H9 (cell line): ENCODE data around the gene SULT1A1. TPM values are rescaled to one million over a fixed set of nuclear protein-coding genes. Genes with fewer than 3 reads are reported as not detected.

Experiments used
- DNase-seq: peaks from one replicate; pipeline ENCODE4 v3.0.0-alpha.2; 2017
- H2AFZ ChIP-seq: one replicate; pipeline ENCODE4 v1.6.1; 2013; ENCODE audit warnings: mild to moderate bottlenecking, low read length, control low read depth, moderate library complexity
- H2AK5ac ChIP-seq: 2 replicates; pipeline ENCODE4 v1.6.1; 2013; ENCODE audit warnings: low read length, control low read depth, mixed read lengths; ENCODE audit not compliant: insufficient read length
- H2BK120ac ChIP-seq: one replicate; pipeline ENCODE4 v1.6.1; 2013; ENCODE audit warnings: low read depth, mild to moderate bottlenecking, low read length, control low read depth, inconsistent platforms; ENCODE audit not compliant: poor library complexity, severe bottlenecking
- H2BK12ac ChIP-seq: 2 replicates; pipeline ENCODE4 v1.6.1; 2013; ENCODE audit warnings: low read length, control low read depth, mixed read lengths, low read depth; ENCODE audit not compliant: insufficient read length
- H2BK15ac ChIP-seq: 2 replicates; pipeline ENCODE4 v1.6.1; 2013; ENCODE audit warnings: low read depth, low read length, control low read depth
- H2BK20ac ChIP-seq: one replicate; pipeline ENCODE4 v1.6.1; 2013; ENCODE audit warnings: low read depth, mild to moderate bottlenecking, low read length, control low read depth, inconsistent platforms; ENCODE audit not compliant: poor library complexity, severe bottlenecking
- H2BK5ac ChIP-seq: 2 replicates; pipeline ENCODE4 v1.6.1; 2013; ENCODE audit warnings: low read length, control low read depth, mixed read lengths; ENCODE audit not compliant: insufficient read length
- H3K14ac ChIP-seq: 2 replicates; pipeline ENCODE4 v1.6.1; 2013; ENCODE audit warnings: low read length, control low read depth; ENCODE audit not compliant: insufficient read depth
- H3K18ac ChIP-seq: 2 replicates; pipeline ENCODE4 v1.6.1; 2013; ENCODE audit warnings: low read depth, mild to moderate bottlenecking, mixed read lengths, low read length, control low read depth; ENCODE audit not compliant: insufficient read length
- H3K23ac ChIP-seq: 2 replicates; pipeline ENCODE4 v1.6.1; 2013; ENCODE audit warnings: low read length, control low read depth, mixed read lengths, low read depth; ENCODE audit not compliant: insufficient read length
- H3K23me2 ChIP-seq: 2 replicates; pipeline ENCODE4 v1.6.1; 2013; ENCODE audit warnings: low read depth, mild to moderate bottlenecking, mixed read lengths, low read length, control low read depth; ENCODE audit not compliant: insufficient read length, poor library complexity, severe bottlenecking
- H3K27ac ChIP-seq: 2 replicates; pipeline ENCODE4 v1.5.1; 2013; ENCODE audit warnings: low read length, control low read depth, mixed read lengths, low read depth; ENCODE audit not compliant: insufficient read length
- H3K27me3 ChIP-seq: 2 replicates; pipeline ENCODE4 v1.6.1; 2013; ENCODE audit warnings: low read length, control low read depth, inconsistent platforms; ENCODE audit not compliant: insufficient read depth
- H3K4ac ChIP-seq: 2 replicates; pipeline ENCODE4 v1.6.1; 2013; ENCODE audit warnings: low read depth, mild to moderate bottlenecking, control low read depth, inconsistent platforms, low read length, moderate library complexity
- H3K4me1 ChIP-seq: 2 replicates; pipeline ENCODE4 v1.6.1; 2013; ENCODE audit warnings: low read length, control low read depth, inconsistent platforms; ENCODE audit not compliant: insufficient read depth
- H3K4me2 ChIP-seq: 2 replicates; pipeline ENCODE4 v1.6.1; 2013; ENCODE audit warnings: low read length, control low read depth, mixed read lengths; ENCODE audit not compliant: insufficient read length, insufficient read depth
- H3K56ac ChIP-seq: 2 replicates; pipeline ENCODE4 v1.6.1; 2013; ENCODE audit warnings: low read depth, mild to moderate bottlenecking, mixed read lengths, low read length, control low read depth; ENCODE audit not compliant: insufficient read length
- H3K79me1 ChIP-seq: 2 replicates; pipeline ENCODE4 v1.6.1; 2013; ENCODE audit warnings: low read depth, mild to moderate bottlenecking, moderate library complexity, low read length, control low read depth, inconsistent platforms; ENCODE audit not compliant: insufficient read depth, poor library complexity, severe bottlenecking
- H3K79me2 ChIP-seq: 2 replicates; pipeline ENCODE4 v1.6.1; 2013; ENCODE audit warnings: low read length, control low read depth, inconsistent platforms; ENCODE audit not compliant: insufficient read depth
- H3K9ac ChIP-seq: 2 replicates; pipeline ENCODE4 v1.6.1; 2013; ENCODE audit warnings: low read length, control low read depth, mixed read lengths; ENCODE audit not compliant: insufficient read length; ENCODE audit errors: extremely low read depth
- H3K9me3 ChIP-seq: one replicate; pipeline ENCODE4 v1.6.1; 2013; ENCODE audit warnings: low read depth, low read length, inconsistent platforms; ENCODE audit not compliant: control insufficient read depth
- H3T11ph ChIP-seq: one replicate; pipeline ENCODE4 v1.6.1; 2013; ENCODE audit warnings: mild to moderate bottlenecking, low read length, control low read depth, inconsistent platforms
- H4K20me1 ChIP-seq: one replicate; pipeline ENCODE4 v1.6.1; 2013; ENCODE audit not compliant: control insufficient read depth, insufficient read length, insufficient read depth
- H4K5ac ChIP-seq: 2 replicates; pipeline ENCODE4 v1.6.1; 2013; ENCODE audit warnings: low read depth, mild to moderate bottlenecking, mixed read lengths, low read length, control low read depth; ENCODE audit not compliant: insufficient read length
- H4K8ac ChIP-seq: replicated peaks from 2 replicates; pipeline ENCODE4 v1.6.1; 2013; ENCODE audit warnings: low read length, control low read depth, mixed read lengths, low read depth; ENCODE audit not compliant: insufficient read length
- H4K91ac ChIP-seq: 2 replicates; pipeline ENCODE4 v1.6.1; 2013; ENCODE audit warnings: low read depth, mild to moderate bottlenecking, moderate library complexity, mixed read lengths, low read length, control low read depth; ENCODE audit not compliant: insufficient read length
- H3K27ac Mint-ChIP-seq, 3 experiments: 2 replicates in 2 of 3; 3 replicates in 1 of 3; pipeline ENCODE4 v1.8.0; 2020 to 2021; ENCODE audit warnings: mixed read lengths in 3 of 3, mild to moderate bottlenecking in 1 of 3, moderate library complexity in 1 of 3
- H3K27me3 Mint-ChIP-seq: 2 replicates; pipeline ENCODE4 v1.8.0; 2021; ENCODE audit warnings: low read depth, mild to moderate bottlenecking, moderate library complexity, mixed read lengths
- H3K36me3 Mint-ChIP-seq, 3 experiments: 2 replicates in 2 of 3; 3 replicates in 1 of 3; pipeline ENCODE4 v1.8.0; 2020 to 2021; ENCODE audit warnings: low read depth in 3 of 3, mixed read lengths in 3 of 3; ENCODE audit not compliant: insufficient read depth in 1 of 3
- H3K4me1 Mint-ChIP-seq, 2 experiments: 2 replicates each; pipeline ENCODE4 v1.8.0; 2020; ENCODE audit warnings: mixed read lengths in 2 of 2
- H3K4me3 Mint-ChIP-seq, 2 experiments: 2 replicates in 1 of 2; 3 replicates in 1 of 2; pipeline ENCODE4 v1.8.0; 2020 to 2021; ENCODE audit warnings: mild to moderate bottlenecking in 2 of 2, mixed read lengths in 2 of 2, moderate library complexity in 1 of 2
- H3K9me3 Mint-ChIP-seq, 2 experiments: 2 replicates in 1 of 2; 3 replicates in 1 of 2; pipeline ENCODE4 v1.8.0; 2020; ENCODE audit warnings: mild to moderate bottlenecking in 2 of 2, mixed read lengths in 2 of 2, moderate library complexity in 1 of 2
- CTCF ChIP-seq: fragments of 200-600 bp; sonication (generic); conservative IDR thresholded peaks from 3 replicates; pipeline ENCODE4 v1.8.0; 2021; ENCODE audit warnings: antibody characterized with exemption, mild to moderate bottlenecking
- WGBS: extraction: QIAGEN DNeasy Blood & Tissue Kit; methylation state at CpG from one replicate; pipeline ENCODE4 v1.1.7; 2013; ENCODE audit warnings: missing lambda C conversion rate, low lambda C conversion rate, mixed read lengths; ENCODE audit not compliant: insufficient read length; ENCODE audit errors: extremely low coverage; 5-methylcytosine and 5-hydroxymethylcytosine counted together
- total RNA-seq: library from RNA; stranded (reverse); gene quantifications from 2 replicates; pipeline ENCODE4 v1.2.1, GENCODE V29; 2021

The SULT1A1 gene
- total RNA-seq, 1 experiment from 2014 or later, result 4.8 TPM

GRCh38 chr16:28604186-28604565 lies 5.7 kb downstream of the SULT1A1 start:
- no peak overlapping the region for H2BK12ac ChIP-seq
- no peak overlapping the region for H2BK5ac ChIP-seq
- no peaks in the 10 kb centered on the region for H3K9me3 ChIP-seq
- H4K20me1 ChIP-seq, result no peaks in the 10 kb centered on the region
- H4K91ac ChIP-seq, result no peak overlapping the region
- no peak overlapping the region for H3K56ac ChIP-seq
- H3K9me3 Mint-ChIP-seq, result no peaks in the 10 kb centered on the region
- no peak overlapping the region for H4K8ac ChIP-seq
- no peak overlapping the region for H3K4me3 Mint-ChIP-seq
- no peaks in the 10 kb centered on the region for H3K27me3 ChIP-seq
- no peak for TF ChIP-seq CTCF
- H3K14ac ChIP-seq, result no peak overlapping the region
- no CpG with 5 or more reads among the region's 8 CpGs for WGBS
- H3K23me2 ChIP-seq, result no peaks in the 10 kb centered on the region
- H3K27ac ChIP-seq, result no peak overlapping the region
- no peak overlapping the region for H4K5ac ChIP-seq
- H3K9ac ChIP-seq, result no peak overlapping the region
- H3K27me3 Mint-ChIP-seq, result no peaks in the 10 kb centered on the region
- H3K27ac Mint-ChIP-seq, result peak overlapping the region in 1 of 3 experiments; percentile 20; a peak in 1 of 7 replicates
- no peak overlapping the region for H3T11ph ChIP-seq
- H3K36me3 Mint-ChIP-seq, result no peaks in the 10 kb centered on the region
- no peak overlapping the region for H2AFZ ChIP-seq
- no peak overlapping the region for H3K4me2 ChIP-seq
- H3K4me1 Mint-ChIP-seq, result peaks cover 1 to 2% of the 10 kb centered on the region in 2 experiments; a peak in 2 of 4 replicates
- no peaks in the 10 kb centered on the region for H3K4me1 ChIP-seq
- DNase-seq, result no peak
- no peak overlapping the region for H2BK15ac ChIP-seq
- no peak overlapping the region for H2AK5ac ChIP-seq
- H3K18ac ChIP-seq, result no peak overlapping the region
- no peaks in the 10 kb centered on the region for H3K79me2 ChIP-seq
- H3K23ac ChIP-seq, result no peak overlapping the region
- no peak overlapping the region for H2BK120ac ChIP-seq
- H2BK20ac ChIP-seq, result no peak overlapping the region
- no peak overlapping the region for H3K4ac ChIP-seq
- H3K79me1 ChIP-seq, result no peaks in the 10 kb centered on the region
